Measurements from ENCODE around the gene FYN.

FYN gene

DNA sequence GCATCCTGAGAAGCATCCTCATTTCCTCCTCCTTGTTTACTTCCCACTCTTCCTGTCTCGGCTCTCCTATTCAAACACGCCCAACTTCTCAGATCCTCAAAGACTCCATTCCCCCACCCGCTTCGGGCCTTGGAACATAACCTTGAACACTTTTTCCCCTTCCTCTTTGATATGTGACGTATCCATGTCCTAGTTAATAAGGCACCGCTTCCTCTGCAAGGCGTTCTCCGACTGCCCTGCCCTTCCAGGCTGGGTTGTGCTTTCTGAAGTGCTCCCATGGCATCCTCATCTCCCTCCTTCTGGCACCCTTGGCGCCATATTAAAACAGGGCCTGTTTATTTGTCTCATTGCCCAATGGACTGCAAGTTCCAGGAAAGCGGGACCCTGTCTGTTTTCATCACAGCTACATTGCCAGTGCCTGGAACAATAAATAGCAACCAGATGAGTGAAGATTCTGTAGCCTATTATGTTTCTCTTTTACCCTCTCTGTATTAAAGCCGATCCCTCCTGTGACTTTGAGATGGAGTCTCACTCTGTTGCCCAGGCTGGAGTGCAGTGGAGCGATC is 152.2 kb downstream of the FYN start:
- no peak for DNase-seq

DNA sequence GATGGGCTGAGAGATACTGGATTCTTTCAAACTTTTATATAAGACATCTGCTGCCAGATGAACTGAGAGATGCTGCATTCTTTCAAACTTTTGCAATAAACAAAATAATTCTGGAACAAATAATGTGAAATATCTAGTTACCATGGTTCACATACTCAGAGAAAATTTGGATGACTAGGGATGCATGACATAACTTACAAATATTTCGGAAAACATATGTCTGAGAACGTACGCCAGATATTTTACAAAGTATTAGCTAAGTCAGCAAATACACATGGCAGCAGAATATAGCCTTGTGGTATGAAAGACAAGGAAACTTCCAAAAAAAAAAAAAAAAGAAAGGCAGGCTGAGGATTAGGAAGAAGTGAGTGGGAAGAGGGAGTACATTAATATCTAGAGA is 154.3 kb downstream of the FYN start:
- DNase-seq, result no peak

DNA sequence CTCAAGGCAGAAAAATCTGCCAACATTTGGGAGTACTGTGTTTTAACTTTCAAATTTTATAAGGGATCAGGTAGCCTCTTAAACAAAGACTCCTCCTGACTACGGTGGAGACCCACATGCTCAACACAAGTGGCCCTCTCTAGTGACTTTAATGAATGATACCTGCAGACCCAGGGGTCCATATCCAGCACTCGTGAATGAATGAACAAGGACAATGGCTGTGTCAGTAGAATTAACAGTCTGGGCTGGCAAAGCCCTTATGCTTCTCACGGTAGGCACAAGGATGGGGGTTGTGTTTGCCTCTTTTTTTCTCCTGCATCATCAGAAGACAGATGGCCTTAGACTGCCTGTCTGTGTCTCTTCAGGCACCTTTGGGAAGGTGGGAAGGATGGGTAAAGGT is 154.9 kb downstream of the FYN start:
- DNase-seq, result no peak

DNA sequence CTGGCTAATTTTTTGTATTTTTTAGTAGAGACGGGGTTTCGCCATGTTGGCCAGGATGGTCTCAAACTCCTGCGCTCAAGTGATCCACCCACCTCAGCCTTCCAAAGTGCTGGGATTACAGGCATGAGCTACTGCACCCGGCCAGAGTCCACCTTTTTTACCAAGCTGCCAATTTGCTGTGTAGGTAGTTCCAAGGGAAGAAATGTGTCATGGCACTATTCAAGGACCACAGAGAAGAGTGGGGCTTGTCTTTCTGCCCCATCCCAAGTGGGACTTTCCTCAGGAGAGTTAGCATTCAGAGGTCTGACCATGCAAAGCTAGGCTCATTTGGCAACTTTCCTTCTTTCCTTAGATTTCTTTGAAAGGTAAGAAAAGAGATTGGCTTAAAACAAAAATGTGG is 155.6 kb downstream of the FYN start:
- DNase-seq, result no peak

DNA sequence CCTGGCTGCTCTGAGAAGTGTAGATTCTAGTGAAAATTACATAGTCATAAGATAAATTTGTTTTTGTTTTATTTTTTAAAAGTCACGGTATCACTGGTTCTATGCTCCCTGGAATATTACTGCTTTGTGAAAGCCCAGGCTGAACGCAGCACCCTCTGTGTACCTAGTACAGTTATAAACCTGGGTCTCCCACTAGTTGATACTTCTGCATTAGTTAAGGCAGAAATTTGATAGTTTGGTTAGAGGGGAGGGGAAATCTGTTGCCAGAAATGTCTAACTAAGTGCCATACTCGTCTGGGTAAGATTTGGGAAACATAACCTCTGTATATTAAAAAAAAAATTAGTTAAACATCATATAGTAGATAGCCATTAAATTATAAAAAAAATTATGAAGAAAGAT is 156.9 kb downstream of the FYN start:
- DNase-seq, result no peak

DNA sequence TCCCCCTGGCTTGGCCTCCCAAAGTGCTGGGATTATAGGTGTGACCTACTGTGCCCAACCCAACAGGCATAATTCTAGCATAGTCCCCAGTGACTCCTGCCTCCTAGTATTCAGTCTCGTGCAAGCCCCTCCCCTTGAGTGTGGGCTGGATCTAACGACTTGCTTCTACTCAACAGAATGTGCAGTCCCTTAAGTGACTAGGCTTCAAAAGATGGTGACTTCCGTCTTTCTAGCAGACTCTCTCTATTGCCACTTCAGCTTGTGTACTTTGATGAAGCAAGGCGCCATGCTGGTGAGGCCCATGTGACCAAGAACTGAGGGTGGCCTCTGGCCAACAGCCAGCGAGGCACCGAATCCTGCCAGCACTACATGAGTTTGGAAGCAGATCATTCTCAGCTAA is 157.9 kb downstream of the FYN start:
- DNase-seq, result no peak

DNA sequence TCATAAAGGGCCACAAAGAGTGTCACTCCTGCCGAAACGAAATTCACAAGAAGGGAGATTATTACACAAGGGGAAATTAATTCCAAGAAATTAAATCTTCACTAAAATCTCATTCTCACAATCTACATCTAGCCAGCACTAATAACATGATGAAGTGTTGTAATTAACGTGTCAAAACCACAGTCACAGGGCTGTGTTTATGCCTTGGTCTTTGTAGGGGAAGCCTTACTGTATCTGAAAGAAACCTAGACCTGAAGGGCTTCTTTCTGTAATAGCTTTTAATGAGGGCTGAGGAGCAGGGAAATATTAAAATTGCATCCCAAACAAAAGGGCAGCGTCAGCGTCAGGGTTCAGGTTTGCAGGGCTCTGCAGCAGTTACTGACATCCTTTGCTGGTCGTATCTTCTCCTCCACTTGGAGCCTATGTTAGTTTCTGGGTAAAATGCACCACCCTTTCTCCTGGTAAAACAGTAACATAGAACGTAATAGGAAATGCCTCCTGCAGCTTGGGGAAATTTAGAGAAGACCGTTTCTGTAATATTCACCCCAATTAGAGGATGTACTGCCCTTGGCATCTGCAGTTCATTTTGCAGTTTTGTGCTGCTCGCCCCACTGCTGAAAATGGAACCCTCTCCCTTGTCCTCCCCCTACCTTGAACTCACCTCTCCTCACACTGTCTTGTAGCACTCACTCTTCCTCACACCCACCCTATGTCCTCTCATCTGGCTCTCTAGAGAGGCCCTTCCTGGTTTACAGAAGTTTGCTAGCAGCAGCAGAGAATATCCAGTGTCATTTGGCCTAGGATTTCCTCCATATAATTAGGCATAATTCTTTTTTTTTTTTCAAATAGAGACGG is 158.6 kb downstream of the FYN start:
- DNase-seq, result no peak

DNA sequence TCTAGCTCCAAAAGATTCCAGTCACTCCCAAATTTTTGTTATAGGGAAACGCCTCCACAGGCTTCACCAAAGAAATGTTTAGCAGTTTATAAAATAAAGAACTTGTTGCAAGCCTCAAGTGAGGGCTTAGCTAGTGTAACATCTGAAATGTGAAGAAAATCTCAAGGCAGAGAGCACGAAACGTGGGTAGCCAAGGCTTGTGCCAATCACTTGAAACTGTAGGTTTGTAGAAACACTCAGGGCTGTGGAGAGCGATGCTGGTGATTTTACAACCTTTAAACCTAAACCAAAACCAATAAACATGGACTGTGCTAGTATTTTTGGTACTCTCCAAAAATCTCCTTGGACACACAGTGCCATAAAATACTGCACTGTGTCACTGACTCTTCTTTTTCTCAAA is 159.4 kb downstream of the FYN start:
- no peak for DNase-seq

DNA sequence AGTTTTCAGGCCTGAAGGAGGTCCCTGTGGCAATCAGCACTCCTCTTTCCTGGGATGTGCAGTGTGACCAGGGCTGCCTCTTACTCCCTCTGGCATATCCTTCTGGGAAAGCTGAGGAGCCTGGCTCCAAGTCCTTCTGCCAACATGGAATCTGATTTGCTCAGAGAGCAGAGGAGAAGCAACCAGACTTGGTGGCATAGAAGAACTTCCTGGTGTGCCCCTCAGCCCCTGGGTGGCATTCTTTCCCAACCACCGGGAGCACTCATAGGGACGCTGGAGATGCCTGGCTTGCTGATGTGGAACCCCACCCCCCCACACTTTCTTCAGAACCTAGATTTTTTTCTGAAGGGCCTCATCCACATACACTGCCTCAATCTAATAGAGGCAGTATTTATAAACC is 160.0 kb downstream of the FYN start:
- DNase-seq, result no peak

DNA sequence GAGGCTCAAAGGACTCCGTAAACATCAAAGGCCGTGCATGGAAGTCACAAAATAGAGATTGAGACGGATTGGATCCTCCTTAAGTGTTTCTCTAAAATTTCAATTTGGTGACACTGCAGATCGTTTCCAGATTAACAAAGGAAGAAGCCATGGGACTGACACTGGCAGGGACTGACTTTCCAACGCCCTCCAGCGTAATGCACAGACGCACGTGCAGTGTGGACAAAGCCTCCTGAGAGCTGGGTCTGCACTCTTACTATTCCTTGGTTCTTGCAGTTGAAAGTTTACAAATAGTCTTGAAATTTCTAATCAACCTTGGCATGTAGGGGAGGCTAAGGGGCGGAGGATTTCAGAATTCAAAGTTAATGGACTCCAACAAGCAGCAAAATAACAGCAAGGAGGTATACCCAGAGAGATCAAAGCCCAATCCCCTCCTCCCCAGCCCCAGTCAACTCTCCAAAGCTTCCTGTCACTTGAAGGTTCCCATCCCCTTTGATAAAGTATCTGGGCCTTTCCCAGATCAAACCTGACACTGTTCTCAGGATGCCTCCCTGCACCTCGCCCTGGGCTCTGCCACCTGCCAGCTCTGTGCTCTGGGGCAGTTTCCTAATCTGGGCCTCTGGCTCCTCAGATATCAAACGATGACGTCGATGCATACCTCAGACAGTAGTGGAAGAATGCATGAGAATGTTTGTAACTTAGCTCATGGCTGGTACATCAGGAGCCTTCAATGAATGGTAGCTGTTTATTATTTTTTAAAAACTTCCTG is 161.1 kb downstream of the FYN start:
- DNase-seq, result no peak

DNA sequence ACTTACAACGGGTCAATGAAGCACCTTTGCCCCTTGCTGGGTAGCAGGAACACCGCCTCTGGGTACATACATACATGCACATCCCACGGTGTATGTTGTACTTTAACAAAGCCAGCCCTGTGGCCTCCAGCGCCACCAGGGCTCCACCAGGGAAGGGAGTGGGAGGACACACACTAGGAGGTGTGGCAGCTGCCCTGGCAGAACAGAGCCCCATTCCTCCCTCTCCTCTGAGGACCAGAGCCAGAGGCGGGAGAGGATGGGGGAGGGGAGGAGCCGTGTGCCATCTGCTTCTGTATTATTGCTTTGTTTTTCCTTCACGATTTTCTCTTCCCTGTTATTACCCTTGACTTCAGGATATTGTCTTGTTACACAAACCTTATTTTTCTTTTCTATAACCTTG is 161.8 kb downstream of the FYN start:
- no peak for DNase-seq

DNA sequence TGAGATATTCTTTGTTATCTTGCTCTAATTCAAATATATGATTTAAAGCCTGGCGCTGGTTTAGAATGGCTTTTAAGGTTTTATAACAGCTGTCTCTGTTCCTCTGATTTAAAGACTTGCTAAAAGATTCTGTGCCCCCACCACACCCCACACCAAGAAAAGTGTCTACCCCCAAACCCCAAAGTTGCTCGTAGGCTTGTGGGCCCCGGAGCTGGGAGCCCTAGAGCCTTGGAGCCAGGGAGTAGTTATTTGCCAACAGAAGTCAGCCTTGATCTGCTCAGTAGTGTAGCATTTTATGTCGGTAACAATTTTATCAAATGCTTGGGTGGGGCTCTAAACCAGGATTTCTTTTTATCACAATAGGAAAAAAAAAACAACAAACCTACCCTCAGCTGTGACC is 162.3 kb downstream of the FYN start:
- no peak for DNase-seq

DNA sequence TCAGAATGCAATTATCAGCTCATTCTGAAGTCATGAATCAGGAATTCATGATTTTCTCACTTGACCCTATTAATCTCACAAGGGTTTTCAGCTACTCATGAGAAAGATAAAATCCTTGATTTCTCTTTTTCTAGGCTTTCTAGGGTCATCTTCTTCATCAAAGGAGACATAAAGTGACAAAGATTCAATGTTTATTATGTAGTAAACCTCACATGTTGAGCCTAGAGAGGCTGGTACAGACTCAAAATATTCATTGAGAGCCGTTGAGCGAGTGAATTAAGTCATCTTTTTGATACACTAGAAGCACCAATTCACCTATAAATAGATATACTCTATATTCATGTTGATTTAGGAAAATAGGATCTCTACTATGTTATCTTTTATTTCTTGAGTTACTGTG is 162.8 kb downstream of the FYN start:
- no peak for DNase-seq

DNA sequence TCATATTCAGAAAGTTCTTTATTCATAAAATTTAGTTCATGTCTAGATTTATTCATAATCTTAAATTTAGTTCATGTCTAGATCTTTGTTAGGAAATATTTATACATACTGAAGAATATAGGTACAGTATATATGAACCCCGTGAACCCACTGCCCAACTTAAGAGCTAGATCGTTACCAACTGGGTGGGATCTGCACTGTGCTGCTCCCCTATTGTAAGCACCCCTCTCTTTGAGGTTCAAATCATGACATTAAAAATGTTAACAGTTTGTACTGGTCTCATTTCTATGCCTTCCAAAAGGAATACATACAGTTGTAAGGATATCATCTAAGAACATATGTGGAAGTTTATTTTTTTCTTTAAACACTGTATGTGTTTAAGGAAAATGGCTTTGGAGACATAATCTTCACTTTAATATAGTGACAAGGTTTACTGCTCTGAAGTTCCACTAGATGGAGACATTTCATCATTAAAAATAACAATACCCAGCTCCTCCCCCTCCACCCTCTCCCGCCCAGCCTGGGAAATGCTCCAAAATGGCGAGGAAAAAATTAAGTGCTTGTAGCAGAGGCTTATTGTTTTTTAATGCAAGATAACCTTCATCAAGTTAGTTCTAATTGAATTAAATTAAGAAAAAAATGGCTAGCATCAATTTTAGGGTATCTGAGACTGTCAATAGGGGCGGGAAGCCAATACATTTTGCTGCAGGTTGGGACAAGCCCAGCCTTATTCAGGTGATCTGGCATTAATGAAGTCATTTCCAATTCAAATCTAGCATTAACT is 163.4 kb downstream of the FYN start:
- DNase-seq, result peak; percentile 46

DNA sequence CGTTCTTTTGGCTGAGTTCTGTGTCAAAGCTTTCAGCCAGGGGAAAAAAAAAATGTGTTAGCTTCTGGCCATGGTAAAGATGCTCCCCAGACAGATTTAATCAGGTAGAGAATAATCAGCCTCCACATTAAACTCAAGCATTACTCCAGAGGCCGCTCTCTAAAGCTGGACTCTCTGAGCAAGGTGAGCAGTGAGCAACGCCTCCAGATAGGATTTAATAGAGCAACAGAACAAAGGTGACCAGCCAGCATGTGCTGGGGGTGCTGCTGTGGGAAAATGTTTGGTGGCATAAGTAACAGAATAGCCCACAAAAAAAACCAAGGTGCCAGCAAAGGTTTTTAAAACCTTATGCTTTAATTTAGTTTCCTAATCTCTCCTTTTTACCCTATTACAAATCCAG is 164.1 kb downstream of the FYN start:
- DNase-seq, result no peak

DNA sequence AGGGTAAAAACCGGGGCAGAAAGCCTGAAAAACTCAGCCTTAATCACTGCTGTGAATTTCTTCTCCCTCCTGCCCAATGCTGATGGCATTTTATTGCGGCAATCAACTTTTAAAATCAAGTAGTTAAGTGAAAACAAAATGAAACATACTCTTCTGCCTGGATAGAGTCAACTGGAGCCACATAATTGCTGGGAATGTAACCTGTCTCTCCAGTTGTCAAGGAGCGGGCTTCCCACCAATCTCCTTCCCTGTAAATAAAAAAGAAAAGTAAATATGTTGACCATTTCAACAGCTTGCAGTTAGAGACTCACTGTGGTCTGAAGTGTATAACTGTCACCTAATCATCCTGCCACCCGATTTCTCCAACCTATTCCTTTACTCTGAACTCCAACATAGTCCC is 165.5 kb downstream of the FYN start:
- no peak for DNase-seq

DNA sequence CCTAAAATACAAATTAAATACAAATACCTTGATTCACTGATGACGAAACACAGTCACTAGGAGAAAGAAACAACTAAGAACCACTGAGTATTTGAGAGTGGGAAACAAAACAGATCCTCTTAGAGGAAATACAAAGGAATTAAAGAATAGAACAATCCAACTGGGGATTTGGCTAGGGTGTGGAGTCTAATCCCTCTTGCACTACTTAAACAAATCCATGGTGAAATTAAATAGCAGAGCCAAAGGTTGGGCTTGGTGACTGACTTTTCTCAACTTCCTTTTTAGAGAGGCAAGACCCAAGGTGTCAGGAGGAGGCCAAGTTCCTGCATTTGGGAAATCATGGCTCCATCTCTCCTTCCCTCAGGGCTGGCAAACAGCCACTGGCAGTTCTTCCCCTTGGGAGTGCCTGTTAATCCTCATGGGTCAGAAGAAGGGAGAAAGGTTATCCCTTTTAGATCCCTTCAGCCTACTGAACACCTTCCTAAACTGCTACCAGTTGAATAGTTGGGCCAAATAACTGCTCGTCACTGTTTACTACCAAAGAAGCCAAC is 166.3 kb downstream of the FYN start:
- DNase-seq, result no peak

DNA sequence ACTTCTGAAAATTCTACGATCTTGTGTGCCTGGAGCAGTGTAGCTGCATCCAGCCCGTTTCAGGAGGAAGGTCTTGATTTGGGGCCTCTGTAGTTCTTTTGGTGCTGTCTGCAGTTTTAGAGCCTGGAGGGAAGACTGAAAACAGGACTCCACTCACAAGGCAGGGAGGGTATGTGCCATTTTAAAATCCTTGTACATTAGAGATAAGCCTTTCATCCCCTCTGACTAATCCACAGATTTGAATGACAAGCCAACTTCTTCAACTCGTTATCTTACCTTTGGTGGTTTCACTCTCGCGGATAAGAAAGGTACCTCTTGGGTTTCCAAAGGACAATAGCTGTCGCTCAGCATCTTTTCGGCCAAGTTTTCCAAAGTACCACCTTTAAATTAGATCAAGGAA is 169.5 kb downstream of the FYN start:
- no peak for DNase-seq

DNA sequence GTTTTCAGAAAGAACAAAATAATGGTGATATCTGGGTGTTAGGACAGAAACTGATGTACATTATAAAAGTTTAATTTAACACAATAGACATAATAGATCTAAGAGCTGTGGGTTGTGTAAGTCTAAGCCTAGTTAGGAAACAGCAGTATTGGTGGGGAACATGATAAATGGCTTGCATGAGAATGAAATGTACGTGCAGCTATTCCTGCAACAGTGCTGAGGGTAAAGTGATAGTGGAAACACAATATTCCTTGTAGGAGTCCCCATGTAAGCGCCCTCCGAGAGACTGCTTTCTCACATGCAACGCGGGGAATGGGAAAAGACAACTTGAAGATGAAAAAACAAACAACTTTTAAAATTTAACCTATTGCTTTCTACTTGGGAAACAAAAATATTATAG is 171.0 kb downstream of the FYN start:
- DNase-seq, result no peak

DNA sequence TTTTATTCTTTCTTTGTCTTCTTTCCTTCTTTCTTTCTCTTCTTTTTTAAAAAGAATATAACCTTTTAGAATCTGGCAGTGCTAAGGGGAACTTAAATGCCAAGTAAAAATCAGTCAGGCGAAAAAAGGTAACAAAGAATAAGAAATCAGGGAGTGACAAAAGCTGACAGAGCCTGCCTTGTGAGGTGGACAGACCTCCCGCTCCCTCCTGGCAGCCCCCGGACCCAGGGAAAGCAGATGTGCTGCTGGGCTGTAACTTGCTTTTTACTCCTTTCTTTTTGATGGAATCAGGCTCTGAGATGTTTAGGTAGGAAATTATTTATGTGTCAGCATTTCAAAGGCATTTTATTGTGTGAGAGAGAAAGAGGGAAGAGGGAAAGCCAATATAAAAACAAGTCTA is 172.1 kb downstream of the FYN start:
- DNase-seq, result no peak

DNA sequence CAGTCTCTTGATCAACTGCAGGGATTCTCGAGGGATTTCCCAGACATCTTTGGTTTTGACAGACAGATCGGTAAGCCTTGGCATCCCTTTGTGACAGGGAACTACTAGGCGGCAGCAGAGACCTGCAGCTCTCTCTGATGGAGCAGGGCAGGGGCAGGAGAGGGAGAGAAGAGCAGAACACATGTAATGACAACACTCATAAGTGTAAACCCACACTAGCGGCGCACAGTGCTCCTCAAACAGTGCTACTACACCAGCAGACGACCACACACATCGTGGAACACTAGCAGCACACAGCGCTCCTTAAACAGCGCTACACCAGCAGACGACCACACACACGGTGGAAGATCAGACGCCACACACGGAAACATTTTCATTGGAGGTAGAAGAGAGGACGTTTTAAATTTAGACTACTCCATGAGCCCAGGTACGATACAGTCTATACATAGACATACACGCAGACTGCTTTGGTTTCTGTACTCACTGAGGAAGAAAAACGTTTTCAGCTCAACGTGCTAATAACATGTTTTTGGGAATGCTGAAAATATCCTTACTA is 173.0 kb downstream of the FYN start:
- no peak for DNase-seq

DNA sequence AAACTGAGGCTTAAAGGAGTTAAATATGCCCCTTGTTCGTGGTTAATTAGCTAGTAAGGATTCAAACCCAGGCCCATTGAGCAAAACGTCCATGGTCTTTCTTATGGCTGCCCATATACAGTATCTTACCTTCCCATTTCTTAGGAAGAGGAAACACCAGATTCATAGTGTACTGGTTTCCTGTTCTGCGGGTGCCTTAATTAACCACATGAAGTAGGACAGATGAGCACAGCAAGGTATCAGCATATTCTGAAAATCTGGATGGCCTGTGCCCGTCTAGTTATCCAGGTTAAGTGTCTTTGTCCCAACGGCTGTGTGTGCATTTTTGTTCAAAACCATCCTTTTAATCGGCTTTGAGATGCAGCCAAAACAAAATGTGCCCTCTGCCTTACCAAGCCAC is 174.1 kb downstream of the FYN start:
- DNase-seq, result no peak

DNA sequence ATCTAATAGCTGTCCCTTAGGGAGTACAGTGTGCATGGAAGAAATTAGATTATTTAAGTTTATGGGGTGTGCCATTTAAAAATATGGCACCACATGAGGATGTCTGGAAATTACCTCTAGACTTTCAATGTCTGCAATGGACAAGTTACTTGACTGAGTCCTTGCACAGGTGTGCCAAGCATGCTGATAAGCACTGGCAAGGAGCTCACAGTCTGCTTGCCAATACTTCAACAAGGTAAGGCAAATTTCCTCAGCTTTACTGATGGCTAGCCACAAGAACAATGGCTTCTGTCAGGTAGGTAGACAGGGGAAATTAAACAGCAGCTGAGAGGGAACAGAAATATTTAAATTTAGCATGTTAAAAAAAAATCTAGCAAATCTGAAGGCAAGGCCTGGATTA is 176.4 kb downstream of the FYN start:
- DNase-seq, result no peak
